GM18909 (cell line): ENCODE data around the gene PTPRM.
A peak's percentile ranks its signal among the peaks of the same experiment; 100 is the strongest.

Experiments used
- ATAC-seq: cut with Tn5 transposase; IDR thresholded peaks from one replicate; pipeline ENCODE4 v1.9.1; 2021; ENCODE audit warnings: mild to moderate bottlenecking; ENCODE audit not compliant: unreplicated experiment, poor library complexity

The PTPRM gene

DNA sequence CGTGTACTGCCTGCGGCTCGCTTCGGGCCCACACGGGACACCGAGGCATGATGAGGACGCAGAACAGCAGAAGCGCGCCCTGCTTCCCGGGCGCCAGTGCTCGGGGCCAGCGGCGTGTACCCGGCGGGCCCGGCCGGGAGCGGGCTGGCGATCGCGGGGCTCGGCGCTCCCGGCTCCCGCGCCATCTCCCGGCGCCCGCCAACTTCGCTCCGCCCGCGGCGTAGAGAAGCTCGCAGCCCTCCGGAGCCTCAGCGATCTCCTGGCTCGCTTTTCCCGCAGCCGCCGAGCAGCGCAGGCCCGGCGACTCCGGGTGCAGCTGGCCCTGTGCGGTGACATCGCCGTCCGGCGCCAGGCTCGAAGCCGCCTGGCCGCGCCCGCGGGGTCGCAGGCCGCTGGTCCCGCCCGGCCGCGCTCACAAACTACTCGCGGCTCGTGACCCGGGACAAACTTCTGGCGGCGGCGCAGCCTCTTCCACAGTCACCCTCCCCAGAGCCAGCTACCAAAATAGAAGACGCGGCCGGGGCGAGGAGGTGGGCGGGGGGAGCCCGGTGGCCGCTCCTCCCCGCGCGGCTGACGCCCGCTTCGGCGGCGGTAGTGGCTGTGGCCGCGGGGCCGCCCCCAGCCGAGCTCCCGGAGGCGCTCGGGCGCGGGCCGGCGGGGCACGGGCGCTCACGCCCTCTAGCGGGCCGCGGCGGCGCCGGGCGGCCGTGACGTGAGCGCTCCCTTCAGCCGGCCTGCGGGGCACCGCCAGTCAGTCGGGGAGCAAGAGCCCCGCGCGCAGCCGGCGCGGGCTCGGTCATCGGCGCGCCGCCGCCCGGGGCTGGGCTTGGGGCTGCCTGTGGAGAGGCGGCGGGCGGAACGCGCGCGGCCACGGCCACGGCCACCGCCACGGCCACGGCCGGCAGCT lies at the start of gene PTPRM:
Gene PTPRM (plus strand): TSS at position 750 of the 907 bp plus-strand sequence. CDS start 503 bp downstream, outside the sequence.
- peak; percentile 94 for ATAC-seq

DNA sequence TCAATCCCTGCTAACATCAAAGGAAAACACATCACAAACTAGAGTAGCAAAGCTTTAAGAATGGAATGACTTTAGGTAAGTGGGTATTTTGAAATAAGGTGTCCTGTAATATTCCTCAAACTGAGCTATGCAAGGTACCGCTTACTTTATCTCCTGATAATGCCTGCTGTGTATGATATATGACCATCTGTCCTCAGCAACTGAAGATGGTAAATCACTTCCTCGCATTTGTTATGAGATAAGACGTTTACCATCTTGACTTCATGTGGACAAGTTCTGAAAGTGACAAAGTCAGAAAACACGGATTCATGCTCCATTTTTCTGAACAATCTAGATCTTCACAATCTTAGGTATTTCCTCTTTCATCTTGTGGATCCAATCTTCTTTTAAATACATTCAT lies 49.3 kb upstream of the PTPRM start:
- no peak for ATAC-seq

DNA sequence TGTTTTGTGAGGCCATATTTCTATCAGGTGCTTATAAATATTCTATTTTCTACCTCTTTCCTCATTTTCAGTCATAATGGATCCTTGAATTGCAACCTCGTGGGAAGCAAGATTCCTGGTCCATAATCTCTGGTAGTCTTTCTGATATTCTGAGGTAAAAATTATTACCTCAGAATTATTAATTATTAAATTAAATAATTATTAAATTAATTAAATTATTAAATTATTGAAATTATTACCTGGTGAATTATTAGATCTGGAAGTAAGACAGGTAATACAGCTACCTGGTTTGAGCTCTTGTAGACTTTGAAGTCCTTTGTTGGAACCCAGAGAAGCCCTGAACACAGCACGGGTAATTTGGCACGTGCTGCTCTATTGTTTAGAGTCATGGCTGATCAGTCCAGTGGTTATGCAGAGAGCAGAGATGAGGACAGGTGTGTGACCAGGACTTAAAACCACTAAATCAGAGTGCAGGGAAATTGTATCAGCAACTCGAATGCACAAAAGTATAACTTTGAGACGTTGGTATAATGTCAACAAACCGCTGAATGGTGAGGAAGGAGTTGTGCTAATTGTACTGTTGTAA lies 46.8 kb upstream of the PTPRM start:
- ATAC-seq, result no peak

DNA sequence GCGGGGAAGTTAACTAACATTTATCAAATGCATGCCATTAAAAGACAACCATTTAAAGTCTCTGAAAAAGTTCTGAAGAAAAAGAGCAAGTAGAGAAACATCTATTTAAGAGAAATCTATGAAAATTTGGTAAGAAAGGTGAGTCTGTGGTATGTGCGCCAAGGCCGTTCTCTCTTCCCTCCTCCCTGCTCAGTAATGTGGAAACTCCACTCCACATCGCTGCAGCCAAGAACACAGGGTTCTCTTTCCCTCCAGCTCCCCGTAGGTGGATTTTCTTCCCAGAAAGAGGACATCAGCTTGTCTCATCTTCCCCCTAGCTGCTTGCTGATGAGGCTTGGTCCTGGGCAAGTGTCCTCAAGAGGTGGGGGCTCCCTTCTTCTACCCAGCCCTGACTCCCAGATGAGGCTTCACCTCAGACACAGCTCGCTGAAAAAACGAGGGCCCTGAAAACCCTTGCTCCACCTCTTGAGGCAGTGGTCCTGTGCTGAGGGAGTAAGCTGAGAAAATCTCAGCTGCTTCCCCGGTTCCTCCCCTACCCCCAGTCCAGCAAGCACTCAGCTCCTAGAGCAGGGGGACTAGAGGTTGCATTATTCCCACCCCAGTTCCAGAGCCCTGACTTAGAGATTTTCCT lies 45.8 kb upstream of the PTPRM start:
- no peak for ATAC-seq

DNA sequence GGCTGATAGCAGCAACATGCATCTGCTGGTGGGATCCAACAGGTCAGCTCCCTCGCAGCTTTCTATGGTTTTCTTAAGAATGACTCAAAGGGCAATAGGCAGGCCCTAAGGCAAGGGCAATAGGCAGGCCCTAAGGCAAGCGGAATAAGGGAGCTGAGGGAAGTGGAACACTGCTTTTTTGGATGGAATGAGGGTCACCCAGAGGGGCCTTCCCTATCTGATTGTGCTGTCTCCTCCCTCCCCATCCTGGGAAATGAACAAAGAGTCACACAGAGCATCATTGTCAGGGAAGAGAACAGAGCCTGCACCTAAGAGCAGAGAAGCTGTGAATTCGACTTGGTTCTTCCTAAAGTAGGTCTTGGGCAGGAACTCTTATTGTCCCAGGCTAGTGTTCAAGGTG lies 43.3 kb upstream of the PTPRM start:
- ATAC-seq, result no peak

DNA sequence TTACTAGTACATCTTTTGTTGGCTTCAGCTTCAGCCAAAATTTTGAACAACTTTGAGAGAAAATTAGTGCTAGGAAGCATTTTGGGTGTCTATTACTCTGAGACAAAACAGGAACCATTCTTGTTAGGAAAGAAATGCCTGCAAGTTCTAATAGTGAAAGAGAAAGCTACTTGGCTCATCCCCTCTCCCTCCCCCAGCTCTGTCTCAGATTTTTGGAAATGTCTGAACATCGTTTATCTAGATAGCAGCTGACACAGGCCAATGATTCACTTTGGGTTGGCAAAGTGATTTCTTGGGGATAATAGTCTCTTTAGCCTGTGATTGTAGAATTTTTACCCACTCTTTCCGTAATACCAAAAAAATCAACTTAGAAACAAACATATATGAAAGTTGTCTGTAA lies 42.3 kb upstream of the PTPRM start:
- ATAC-seq, result no peak

DNA sequence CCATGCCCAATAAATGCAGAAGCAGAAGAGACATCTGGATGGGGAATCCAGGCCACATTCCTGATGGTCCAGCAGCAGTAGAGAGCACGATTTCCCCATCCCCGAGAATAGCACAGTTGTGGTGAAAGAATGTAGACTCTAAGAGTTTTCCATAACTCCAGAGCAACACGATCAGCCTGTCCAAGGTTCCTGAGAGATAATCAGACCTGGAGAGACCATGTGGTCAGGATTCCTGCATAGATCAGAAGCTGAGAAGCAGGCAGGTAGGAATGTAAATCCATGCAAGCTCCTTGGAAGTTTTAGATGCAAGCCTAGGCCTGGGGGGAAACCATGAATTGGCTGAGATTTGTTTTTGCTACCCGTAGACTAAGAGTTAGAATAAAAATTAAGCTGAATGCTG lies 34.2 kb upstream of the PTPRM start:
- no peak for ATAC-seq

DNA sequence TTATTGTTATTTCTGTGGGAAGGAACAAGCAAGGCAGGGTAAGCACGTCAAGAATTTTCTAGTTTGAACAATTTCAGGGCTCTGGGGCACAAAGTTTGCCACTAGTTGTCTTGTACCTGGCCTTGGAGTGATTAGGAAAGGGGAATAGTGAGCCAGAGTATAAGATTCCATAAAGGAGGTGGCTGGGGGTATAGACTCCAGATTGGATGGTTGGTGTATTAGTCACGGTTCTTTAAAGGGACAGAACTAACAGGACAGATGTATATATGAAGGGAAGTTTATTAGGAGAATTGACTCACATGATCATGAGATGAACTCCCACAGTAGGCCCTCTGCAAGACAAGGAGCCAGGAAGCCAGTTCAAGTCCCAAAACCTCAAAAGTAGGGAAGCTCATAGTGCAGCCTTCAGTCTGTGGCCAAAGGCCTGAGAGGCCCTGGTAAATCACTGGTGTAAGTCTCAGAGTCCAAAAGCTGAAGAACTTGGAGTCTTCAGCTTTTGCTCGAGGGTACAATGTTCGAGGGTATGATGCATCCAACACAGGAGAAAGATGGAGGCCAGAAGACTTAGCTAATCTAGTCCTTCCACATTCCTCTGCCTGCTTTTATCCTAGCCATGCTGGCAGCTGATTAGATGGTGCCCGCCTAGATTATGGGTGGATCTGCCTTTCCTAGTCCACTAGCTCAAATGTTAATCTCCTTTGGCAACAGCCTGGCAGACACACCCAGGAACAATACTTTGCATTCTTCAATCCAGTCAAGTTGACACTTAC lies 31.5 kb upstream of the PTPRM start:
- ATAC-seq, result no peak

DNA sequence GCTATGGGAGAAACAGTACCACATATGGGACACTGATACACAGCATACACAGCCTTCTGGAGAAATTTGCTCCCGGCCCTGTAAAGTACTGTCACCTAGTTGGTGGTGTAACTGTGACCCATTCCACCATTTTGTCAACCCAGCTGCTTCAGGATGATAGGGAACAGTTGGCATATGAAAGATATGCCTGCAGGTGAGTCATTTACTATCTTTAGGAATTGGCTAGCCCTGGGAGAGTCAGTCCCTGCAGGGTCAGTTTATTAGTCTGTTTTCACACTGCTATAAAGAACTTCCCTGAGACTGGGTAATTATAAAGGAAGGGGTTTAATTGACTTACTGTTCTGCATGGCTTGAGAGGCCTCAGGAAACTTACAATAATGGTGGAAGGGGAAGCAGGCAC lies 30.0 kb upstream of the PTPRM start:
- ATAC-seq, result no peak

DNA sequence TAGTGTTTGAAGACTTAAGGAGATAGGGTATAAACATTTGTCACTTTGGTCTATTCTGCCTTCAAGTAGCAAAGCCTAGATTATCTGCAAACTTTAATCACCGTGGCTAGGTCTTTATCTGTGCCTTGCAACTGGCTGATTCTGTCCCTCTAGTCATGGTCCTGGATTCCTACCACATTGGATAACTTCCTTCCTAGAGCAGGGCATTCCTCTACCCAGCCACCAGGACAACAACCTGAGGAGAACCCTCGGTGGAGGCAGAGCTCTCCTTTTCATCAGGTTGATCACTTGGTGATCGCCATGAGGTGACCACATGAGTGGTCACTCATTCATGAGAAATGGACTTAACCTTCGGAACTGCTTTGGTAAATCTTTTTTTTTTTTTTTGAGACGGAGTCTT lies 25.3 kb upstream of the PTPRM start:
- no peak for ATAC-seq

DNA sequence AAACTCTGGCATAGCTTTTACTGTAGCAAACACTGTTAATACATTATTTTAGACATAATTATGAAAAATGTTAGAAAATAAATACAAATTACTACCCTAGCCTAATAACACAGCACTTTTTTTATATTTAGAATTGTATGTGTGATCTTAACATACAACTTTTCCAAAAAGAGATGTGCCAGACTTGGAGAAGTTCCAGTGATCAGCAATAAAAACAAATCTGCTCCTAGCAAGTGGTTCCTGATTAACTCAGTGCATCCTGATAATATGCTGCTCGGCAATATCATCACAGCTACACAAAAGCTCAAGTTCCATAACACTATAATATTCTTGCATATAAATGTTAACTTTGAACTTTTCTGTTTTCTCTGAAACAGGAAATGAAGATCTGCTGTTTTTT lies 22.4 kb upstream of the PTPRM start:
- no peak for ATAC-seq

DNA sequence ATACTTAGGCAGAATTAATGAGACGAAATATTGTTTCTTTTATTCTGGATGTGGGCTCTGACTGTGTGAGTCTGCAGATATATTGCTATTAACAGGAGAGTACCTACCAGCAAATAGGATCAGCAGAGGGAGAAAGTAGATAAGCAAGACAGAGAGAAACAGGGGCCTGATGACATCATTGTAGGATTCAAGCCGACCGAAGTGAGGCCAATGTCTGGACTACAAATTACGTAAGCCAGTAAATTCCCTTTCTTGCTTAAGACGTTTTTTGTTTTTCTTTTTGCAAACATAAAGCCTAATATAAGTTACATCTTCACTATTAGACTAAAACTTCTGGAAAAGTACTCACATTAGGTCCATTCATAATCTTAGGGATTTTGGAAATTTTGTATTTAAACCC lies 21.4 kb upstream of the PTPRM start:
- no peak for ATAC-seq

DNA sequence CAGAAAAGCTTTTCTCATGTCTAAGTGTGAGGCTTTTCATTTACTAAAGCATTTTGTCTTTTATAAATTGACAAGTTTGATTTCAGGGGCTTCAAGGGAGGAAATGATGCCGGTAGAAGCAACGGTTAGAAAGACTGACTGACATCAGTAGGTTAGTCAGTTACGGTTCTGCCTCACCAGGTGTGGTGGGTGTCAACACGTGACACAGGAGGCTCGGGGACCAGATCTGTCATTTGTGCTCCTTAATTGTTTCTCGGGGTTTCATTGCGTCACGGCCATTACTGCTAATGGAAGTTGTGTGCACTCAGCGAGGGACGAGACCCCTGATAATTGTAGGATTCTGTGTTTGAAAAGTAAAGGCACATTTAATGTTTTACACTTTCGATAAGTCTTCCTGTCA lies 18.9 kb upstream of the PTPRM start:
- ATAC-seq, result no peak

DNA sequence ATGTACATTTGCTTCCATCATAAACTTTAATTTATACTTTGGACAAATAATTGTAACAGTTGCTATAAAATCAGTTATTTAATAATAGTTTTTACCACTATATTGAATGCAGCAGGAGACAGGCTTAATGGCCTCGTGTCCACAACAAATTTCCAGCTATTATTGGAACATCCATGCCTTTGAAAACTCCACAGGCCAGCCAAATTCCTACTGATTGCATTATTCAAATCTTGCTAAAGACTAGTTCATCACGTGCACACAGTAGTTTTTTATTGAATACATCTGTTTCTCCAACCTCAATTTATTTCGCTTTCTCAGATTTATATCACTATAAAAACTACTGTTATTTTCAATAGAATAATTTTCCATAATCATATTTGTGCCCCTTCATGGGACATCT lies 18.4 kb upstream of the PTPRM start:
- ATAC-seq, result no peak

DNA sequence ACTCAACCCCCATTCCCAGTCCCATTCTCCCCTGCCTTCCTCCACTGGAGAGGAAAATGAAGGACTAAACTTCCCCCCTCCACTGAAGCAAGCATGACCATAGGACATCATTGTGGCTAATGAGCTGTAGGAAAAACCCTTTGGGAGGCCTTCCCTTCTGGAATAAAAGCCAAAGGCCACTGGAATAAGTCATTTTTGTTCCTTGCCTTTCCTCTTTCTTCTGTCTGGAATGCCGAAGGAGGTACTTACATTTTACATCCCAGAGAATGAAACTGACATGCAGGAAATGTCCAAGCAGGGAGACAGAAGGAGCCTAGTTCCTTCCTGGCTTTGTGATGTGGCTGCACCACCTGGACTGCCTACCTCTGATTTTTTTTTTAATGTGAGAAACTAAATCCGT lies 9.1 kb upstream of the PTPRM start:
- ATAC-seq, result no peak

DNA sequence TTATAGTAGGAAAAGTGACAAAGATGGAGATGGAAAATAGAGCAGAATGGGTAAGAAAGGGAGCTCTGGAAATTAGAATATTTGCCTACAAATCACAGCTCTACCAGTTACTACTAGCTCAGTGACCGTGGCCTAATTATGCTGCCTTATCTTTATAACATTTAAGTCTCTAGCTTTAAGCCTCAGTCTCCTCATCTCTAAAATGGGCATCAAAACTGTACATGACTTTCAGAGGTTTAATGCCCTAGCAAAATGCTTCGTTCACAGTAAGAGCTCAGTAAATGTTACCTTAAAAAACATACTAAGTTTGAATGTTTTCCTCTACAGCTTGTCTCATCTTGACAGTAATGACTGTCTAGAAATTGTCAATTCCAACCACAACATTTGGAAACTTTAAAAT lies 8.3 kb upstream of the PTPRM start:
- no peak for ATAC-seq

DNA sequence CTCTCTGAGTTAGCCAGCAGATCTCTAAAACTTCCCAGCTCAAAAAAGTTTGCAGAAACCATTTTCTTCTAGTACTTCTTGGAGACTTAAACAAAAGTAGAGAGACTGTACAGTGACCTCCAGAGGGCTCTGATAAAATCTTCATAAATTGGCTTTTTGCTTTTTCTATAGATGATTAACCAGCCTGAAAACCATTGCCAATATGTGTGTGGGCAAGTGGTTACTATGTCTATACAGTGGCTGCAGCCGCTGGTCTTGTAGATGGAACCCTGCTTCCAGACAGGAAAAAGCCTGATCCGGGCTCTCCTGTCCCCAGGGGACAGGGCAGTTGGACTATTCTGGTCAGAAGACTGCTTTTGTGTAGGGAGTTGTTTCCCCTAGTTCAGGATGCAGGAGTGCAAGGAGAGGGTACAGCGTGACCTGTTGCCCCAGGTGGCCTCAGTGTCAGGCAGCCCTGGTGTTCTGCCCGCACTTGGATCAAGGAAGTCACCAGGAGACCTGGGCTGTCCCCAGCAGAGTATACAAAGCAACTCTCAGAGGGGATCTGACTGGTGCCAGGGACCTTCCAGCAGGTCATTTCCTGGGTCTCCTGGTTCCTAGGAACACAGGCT lies 7.3 kb upstream of the PTPRM start:
- ATAC-seq, result no peak

DNA sequence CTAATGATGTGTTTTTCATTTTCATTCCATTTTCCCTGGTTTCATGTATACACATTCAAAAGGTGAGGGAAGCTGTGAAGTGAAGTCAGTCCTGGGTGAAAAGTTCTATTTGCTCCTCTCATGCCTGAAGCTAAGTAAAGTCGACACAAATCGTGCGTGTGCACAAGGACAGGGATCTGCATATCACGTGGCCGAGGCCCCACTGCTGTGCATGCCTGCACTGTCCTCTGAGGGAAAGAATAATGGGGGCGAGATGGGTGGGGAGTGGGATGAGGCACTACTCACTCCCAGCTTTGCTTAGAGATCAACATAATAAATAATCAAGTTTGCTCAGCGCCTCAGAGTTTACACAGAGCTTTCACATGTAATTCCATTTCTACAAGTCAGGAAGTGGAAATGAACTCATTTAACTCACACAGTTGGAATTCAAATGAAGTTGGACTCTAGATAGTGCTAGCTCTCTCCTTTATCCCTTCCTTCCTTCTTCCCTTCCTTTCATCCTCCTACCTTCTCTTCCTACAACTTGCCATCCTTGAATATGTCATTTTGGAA lies 5.1 kb upstream of the PTPRM start:
- no peak for ATAC-seq

DNA sequence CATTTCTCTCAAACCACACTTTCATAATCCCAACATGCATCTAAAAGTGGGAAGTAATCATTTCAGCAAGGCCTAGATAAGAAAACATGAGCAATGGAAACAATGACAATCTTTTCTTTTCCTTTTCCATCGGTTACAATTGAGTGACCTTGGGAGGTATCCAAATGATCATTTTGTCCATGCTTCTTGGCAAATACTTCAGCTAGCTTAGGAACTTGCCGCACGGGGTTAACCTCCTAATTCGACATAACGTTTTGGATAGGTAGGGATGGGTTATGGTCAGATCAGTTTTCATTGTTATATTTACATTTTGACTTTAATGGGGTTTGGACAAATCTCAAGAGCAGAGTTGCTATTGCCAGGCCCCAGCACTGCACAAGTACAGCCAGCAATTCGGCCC lies 4.6 kb upstream of the PTPRM start:
- ATAC-seq, result no peak

DNA sequence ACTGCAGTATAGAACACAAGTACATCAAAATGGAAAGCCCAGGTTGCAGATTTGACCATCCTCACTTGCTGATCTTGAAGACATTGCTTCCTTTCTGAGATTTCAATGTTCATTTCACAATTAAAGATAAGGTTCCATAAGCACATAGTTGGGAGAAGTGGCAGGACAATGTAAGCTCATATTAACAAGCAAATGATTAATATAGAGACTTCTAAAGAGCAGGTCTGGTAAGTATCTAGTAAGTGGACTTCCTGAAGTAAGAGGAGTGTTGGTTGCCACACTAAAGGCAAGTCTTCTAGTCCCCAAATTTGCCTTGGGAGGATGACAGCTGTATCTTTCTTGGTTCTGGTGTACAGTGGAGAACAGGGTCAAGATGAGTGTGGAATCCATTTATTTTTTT lies 1.4 kb upstream of the PTPRM start:
- no peak for ATAC-seq
